A673 (cell line): ENCODE measurements around the gene KIDINS220. TPM values are rescaled to one million over a fixed set of nuclear protein-coding genes. Genes with fewer than 3 reads are reported as not detected.

ENCODE experiments used
- BruUV-seq: library from RNA; stranded (reverse); fragments of 400-500 nt; replicated peaks from 2 replicates; lab custom pipeline; 2021; lab: Mats Ljungman, UMichigan
- CTCF ChIA-PET: fragments of 300-600 bp; sonication (Branson Sonifier 250); formaldehyde crosslinking; loops from one replicate; lab custom pipeline; 2022; ENCODE audit warnings: antibody characterized with exemption; lab: Charles Lee
- POLR2A ChIA-PET: fragments of 300-600 bp; sonication (Branson Sonifier 250); formaldehyde crosslinking; loops from one replicate; lab custom pipeline; 2022; ENCODE audit warnings: antibody characterized with exemption; ENCODE audit not compliant: low non-redundant PET; lab: Charles Lee
- DNase-seq: peaks from one replicate; pipeline ENCODE4 v3.0.0-alpha.2; 2015; ENCODE audit warnings: low spot score
- H3K27ac ChIP-seq: fragments of 200-600 bp; sonication (generic); 2 replicates; pipeline ENCODE4 v1.5.1; 2016; ENCODE audit warnings: mixed run types, low read depth, mild to moderate bottlenecking, mixed read lengths, antibody characterized with exemption, low read length; ENCODE audit not compliant: poor library complexity, severe bottlenecking
- H3K27me3 ChIP-seq: fragments of 200-600 bp; sonication (generic); replicated peaks from 2 replicates; pipeline ENCODE4 v1.6.1; 2017; ENCODE audit warnings: mixed run types, low read depth, mild to moderate bottlenecking, mixed read lengths, antibody characterized with exemption, low read length; ENCODE audit not compliant: insufficient read depth, poor library complexity
- H3K36me3 ChIP-seq: fragments of 200-600 bp; sonication (generic); 2 replicates; pipeline ENCODE4 v1.6.1; 2016; ENCODE audit warnings: mixed run types, mild to moderate bottlenecking, mixed read lengths, antibody characterized with exemption, low read length; ENCODE audit not compliant: insufficient read depth, poor library complexity, severe bottlenecking
- H3K4me1 ChIP-seq: fragments of 200-600 bp; sonication (generic); 2 replicates; pipeline ENCODE4 v1.6.1; 2017; ENCODE audit warnings: mixed run types, mild to moderate bottlenecking, mixed read lengths, antibody characterized with exemption, low read length; ENCODE audit not compliant: insufficient read depth, poor library complexity, severe bottlenecking
- H3K4me3 ChIP-seq: fragments of 200-600 bp; sonication (generic); 2 replicates; pipeline ENCODE4 v1.5.1; 2016; ENCODE audit warnings: low read depth, mixed run types, mild to moderate bottlenecking, mixed read lengths, low read length; ENCODE audit not compliant: poor library complexity, severe bottlenecking
- H3K9me3 ChIP-seq: fragments of 200-600 bp; sonication (generic); 2 replicates; pipeline ENCODE4 v1.6.1; 2016; ENCODE audit warnings: mixed run types, low read depth, mild to moderate bottlenecking, mixed read lengths, antibody characterized with exemption, low read length; ENCODE audit not compliant: poor library complexity, severe bottlenecking
- CTCF ChIP-seq: fragments of 300-800, 200-600 bp; sonication (generic); conservative IDR thresholded peaks from 2 replicates; pipeline ENCODE4 v1.5.1; 2017; ENCODE audit warnings: low read depth, mild to moderate bottlenecking, antibody characterized with exemption, low read length, moderate library complexity, mixed read lengths
- EZH2 ChIP-seq: fragments of 200-600 bp; sonication (generic); IDR thresholded peaks from 2 replicates; pipeline ENCODE4 v1.6.1; 2017; ENCODE audit warnings: borderline replicate concordance, low read depth, mild to moderate bottlenecking, mixed read lengths, antibody characterized with exemption, low read length; ENCODE audit not compliant: poor library complexity, severe bottlenecking
- intact Hi-C: fragments of 100-400 bp; cut with micrococcal nuclease; formaldehyde crosslinking; loops from one replicate; pipeline ENCODE4 v1.10.0; 2022; ENCODE audit not compliant: unreplicated experiment
- total RNA-seq: library from RNA; stranded (reverse); gene quantifications from 2 replicates; pipeline ENCODE4 v1.2.3, GENCODE V29; 2021

Gene KIDINS220
- total RNA-seq, 1 experiment from 2014 or later = 46.4 TPM

DNA sequence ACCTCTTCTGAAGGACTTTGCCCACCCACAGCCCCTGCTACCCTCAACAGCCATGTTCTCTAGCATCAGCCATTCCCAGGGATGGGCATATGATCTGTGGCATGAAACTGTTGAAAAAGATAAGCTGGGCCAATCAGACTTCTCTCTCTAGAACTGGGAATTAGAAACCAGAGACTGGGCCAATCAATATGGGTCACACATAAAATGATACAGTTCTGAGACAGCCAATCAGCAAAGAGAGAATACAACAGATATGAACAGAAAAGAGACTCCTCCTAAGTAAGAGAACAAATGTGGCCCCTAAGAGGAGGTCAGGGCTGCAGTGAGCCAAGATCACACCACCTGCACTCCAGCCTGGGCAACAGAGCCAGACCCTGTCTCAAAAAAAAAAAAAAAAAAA, 2.1 kb downstream of the KIDINS220 start:
- CTCF ChIA-PET = no interaction called here
- no peak overlapping the region for H3K4me3 ChIP-seq
- intact Hi-C loops = no loop called here

DNA sequence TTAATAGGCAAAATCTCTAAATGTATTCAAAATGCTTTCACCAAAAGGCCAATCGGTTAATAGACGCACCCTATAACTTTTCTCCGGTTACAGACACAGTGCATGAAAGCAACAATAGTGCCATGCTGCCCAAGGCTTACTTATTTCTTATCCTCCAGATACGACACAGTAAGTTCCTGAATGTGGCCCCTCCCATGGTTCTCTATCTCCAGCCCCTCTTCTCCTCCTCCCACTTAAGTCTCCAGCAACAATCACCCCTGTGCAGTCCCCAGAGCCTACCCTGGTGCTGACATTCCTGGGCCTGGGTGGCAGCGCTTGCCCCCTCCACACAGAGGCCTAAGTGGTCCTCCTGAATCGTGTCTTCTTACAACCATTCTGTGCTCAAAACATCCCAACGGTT, 3.6 kb downstream of the KIDINS220 start:
- no peak for DNase-seq
- ChIA-PET CTCF (no interaction called here), POLR2A (no interaction called here)
- TF ChIP-seq EZH2 (no peak), CTCF (no peak)
- no peaks in the 10 kb centered on the region for H3K9me3 ChIP-seq
- H3K36me3 ChIP-seq = no peaks in the 10 kb centered on the region
- H3K4me1 ChIP-seq = peaks cover 10% of the 10 kb centered on the region
- H3K27ac ChIP-seq = no peak overlapping the region
- BruUV-seq = no TSS peak
- intact Hi-C loops = no loop called here
- H3K4me3 ChIP-seq = no peak overlapping the region
- no peaks in the 10 kb centered on the region for H3K27me3 ChIP-seq

More for the DNA sequence above, 2.1 kb downstream of the KIDINS220 start:
- no TSS peak for BruUV-seq
- Histone ChIP-seq H3K27ac (no peak overlapping the region), H3K9me3 (no peaks in the 10 kb centered on the region), H3K36me3 (no peaks in the 10 kb centered on the region), H3K27me3 (no peaks in the 10 kb centered on the region), H3K4me1 (peaks cover 10% of the 10 kb centered on the region)
- TF ChIP-seq EZH2 (no peak), CTCF (no peak)
- POLR2A ChIA-PET = no interaction called here
- DNase-seq = no peak

DNA sequence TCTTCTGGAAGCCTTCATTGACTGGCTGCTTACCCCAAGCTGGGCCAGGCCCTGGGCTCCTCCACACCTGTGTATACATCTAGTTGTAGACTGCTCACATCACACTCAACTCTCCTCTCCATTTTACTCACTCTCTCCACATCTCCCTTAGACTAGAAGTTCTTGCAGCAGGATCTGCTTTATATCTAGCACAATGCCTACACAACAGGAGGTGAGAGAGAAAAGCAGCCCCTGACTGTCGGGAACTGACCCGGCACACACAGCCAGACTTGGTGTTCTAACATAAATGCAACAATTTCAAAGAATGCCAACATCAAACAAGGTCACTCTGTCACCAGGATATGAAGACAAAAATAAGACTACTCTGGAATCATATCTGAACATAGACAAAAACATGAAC, 5.9 kb downstream of the KIDINS220 start:
- Histone ChIP-seq H3K27me3 (no peaks in the 10 kb centered on the region), H3K9me3 (no peaks in the 10 kb centered on the region), H3K4me3 (no peak overlapping the region), H3K27ac (no peak overlapping the region), H3K36me3 (no peaks in the 10 kb centered on the region), H3K4me1 (peaks cover 5% of the 10 kb centered on the region)
- intact Hi-C loops = no loop called here
- ChIA-PET POLR2A (no interaction called here), CTCF (no interaction called here)
- TF ChIP-seq EZH2 = no peak
- TF ChIP-seq CTCF = no peak
- BruUV-seq = no TSS peak
- no peak for DNase-seq
